NCI-H446 (cell line): Measurements from ENCODE around the gene SPATA9.
"Not testable (repeated sequence)": the region's sequence is repeated elsewhere in the genome, so short reads cannot be mapped to it uniquely, and the experiment has no call there.

Experiments
- DNase-seq, 2 experiments: peaks; one replicate each; lab custom pipeline; 2025; lab: John Stamatoyannopoulos, UW

SPATA9 gene

DNA sequence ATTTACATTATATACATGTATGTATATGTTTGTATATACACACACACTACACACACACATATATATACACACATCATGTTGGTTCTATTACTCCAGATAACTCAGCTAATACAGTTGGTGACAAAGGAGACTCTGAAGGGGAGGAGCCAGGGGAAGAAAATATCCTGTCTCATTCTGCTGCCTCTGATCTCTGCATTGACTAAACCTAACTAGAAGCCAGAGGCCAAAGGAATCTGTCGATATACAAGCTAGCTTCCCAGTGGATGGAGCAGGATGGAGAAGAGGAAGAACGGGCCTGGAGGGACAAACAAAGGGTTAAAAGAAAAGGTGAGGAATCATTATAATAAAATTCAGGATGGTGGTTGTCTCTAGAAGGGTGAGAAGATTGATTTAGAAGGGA lies 34.6 kb upstream of the SPATA9 start:
- no peak for DNase-seq

DNA sequence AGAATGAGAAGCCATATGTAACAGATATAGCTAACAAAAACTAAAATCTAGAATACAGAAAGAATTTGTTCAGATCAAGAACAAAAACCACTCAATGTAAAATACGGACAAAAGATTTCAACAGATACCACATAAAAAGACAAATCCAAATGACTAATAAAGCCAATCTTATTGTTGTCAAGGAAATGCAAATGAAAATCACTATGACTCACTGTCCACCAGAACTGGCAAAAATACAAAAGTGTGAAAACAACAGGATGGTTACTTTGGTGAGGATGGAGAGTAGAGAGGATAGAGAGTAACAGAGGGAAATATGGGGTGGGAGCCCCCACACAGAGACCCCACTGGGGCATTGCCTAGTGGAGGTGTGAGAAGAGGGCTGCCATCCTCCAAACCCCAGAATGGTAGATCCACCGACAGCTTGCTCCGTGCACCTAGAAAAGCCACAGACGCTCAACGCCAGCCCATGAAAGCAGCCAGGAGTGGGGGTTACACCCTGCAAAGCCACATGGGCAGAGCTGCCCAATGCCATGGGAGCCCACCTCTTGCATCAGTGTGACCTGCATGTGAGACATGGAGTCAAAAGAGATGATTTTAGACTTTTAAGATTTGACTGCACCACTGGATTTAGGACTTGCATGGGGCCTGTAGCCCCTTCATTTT lies 33.1 kb upstream of the SPATA9 start:
- DNase-seq: no peak

- no peak for DNase-seq
Measured at GRCh38 chr5:95713960-95714710, 31.3 kb upstream of the SPATA9 start.

DNA sequence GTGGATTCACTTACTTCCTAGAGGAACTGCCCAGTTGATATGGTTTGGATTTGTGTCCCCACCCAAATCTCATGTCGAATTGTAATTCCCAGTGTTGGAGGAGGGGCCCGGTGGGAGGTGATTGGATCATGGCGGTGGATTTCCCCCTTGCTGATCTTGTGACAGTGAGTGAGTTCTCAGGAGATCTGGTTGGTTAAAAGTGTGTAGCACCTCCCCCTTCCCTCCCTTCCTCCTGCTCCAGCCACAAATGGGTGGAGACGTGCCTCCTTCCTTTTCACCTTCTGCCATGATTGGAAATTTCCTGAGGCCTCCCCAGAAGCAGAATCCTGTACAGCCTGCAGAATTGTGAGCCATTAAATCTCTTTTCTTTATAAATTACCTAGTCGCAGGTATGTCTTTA lies 30.5 kb upstream of the SPATA9 start:
- DNase-seq: not testable (repeated sequence)

DNA sequence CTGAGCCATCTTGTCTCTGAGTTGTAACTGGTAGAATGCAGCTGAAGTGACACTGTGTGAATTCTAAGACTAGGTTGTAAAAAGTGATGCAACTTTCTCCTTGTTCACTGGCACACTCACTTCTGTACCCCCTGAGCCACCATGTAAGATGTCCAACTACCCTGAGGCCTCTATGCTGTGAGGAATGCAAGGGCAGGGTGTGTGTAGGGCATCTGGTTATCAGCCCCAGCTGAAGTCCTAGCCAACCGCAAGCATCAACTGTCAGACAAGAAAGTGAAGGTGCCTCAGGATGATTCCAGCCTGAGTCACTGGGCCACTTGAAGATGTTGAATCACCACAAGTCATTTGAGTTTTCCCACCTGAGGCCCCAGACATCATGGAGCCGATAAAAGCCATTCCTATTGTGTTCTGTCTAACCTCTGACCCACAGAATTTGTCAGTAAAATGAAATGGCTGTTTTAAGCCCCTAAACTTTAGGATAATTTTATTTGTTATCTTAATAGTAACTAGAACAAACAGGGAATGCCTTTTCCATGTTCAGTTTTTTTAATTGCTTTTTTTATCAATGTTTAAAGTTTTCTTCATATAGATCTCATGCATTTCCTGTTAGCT lies 29.7 kb upstream of the SPATA9 start:
- no peak for DNase-seq

- DNase-seq: no peak
Measured at GRCh38 chr5:95711501-95712346, 28.9 kb upstream of the SPATA9 start.

GRCh38 chr5:95710651-95711500 lies 28.1 kb upstream of the SPATA9 start:
- not testable (repeated sequence) for DNase-seq

DNA sequence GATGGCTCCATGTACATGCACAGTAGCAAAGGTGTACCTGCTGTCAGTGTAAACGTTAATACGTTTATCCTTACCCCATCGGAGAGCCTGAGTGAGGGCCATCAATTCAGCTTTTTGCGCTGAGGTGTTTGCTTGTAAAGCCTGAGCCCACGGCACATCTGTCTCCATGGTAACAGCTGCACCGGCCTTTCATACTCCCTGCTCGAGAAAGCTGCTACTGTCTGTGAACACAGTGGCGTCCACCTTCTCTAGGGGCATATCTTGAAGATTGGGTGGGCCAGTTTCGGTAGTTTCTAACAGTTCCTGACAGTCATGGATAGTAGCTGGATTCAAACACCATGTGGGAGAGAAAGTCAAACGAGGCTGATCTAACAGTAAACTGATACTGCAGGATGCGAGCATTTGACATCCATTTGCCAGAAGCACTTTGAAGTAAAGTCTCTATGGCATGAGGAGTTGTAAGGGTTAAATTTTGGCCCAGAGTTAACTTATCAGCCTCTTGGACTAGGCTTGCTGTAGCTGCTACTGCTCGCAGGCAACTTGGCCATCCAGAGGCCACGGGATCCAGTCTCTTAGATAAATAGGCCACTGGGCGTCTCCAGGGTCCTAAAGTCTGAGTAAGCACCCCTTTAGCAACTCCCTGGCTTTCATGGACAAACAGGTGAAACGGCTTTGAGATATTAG lies 27.3 kb upstream of the SPATA9 start:
- no peak for DNase-seq

- DNase-seq: no peak
Measured at GRCh38 chr5:95708876-95709275, 26.1 kb upstream of the SPATA9 start.

DNA sequence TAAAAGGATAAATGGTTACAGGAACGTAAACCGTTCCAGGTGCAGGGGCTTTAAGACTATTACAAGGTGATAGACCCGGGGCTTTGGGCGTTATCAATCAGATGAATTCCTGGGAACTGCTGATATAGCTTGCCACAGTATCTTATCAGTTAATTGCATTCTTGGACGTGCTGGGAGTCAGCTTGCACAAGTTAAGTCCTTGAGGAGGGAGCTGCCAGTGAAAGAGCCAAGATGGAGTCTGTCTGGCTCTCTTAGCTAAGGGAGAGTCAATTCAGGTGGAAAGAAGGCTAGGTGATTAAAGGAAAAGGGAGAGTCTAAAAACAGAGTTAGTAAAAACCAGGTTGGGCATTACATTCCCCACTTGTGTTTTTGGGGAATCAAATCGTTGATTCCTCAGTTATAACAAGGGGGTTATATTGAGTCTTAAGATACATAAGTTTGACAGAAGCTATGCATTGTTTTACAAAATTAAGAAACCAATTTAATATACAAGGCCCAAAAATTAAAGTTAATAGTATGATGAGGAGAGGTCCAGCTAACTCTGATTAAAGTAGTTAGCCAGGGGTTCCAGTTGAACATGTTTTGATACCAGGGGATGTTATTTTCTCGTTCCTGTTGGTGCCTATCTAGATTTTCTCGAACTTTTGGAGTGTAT lies 24.9 kb upstream of the SPATA9 start:
- not testable (repeated sequence) for DNase-seq

DNA sequence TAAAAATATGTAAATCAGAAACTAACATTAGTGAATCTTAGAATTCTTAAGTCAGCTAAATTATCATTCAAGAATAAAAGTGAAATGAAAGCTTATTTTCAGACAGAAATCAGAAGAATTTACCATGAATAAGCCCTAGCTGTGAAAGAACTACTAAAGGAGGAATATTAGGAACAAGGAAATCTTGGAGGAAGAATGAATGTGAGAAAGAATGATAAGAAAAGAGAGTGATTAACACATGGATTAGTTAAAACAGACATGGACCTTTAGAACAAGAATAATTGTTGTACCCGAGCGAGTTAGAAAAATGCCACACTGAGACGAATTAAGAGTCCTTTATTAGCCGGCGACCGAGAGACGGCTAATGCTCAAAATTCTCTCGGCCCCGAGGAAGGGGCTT lies 24.3 kb upstream of the SPATA9 start:
- DNase-seq: no peak

DNA sequence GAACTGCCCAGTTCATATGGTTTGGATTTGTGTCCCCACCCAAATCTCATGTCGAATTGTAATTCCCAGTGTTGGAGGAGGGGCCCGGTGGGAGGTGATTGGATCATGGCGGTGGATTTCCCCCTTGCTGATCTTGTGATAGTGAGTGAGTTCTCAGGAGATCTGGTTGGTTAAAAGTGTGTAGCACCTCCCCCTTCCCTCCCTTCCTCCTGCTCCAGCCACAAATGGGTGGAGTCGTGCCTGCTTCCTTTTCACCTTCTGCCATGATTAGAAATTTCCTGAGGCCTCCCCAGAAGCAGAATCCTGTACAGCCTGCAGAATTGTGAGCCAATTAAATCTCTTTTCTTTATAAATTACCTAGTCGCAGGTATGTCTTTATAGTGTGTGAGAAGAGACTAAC lies 23.4 kb upstream of the SPATA9 start:
- DNase-seq: not testable (repeated sequence)

DNA sequence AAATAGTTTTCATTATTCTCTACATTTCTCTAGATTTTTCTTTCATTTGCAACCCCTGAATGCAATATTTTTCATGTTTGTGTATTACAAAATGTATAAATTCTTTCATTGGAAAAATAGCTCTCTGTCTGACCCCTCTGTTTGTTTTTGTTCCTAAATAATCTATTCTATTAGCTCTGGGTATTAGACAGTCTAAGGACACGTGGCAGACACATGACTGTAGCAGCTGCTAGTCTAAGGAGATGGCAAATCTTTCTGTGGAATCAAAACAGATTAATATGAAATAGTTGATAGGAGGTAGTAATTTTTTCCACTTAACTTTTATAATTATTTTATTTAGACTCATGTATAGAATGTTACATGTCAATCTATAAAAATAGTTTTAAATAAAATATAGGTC lies 21.4 kb upstream of the SPATA9 start:
- no peak for DNase-seq

- DNase-seq: no peak
Measured at GRCh38 chr5:95701074-95701473, 18.3 kb upstream of the SPATA9 start.

- no peak for DNase-seq
Measured at GRCh38 chr5:95699337-95699736, 16.5 kb upstream of the SPATA9 start.

DNA sequence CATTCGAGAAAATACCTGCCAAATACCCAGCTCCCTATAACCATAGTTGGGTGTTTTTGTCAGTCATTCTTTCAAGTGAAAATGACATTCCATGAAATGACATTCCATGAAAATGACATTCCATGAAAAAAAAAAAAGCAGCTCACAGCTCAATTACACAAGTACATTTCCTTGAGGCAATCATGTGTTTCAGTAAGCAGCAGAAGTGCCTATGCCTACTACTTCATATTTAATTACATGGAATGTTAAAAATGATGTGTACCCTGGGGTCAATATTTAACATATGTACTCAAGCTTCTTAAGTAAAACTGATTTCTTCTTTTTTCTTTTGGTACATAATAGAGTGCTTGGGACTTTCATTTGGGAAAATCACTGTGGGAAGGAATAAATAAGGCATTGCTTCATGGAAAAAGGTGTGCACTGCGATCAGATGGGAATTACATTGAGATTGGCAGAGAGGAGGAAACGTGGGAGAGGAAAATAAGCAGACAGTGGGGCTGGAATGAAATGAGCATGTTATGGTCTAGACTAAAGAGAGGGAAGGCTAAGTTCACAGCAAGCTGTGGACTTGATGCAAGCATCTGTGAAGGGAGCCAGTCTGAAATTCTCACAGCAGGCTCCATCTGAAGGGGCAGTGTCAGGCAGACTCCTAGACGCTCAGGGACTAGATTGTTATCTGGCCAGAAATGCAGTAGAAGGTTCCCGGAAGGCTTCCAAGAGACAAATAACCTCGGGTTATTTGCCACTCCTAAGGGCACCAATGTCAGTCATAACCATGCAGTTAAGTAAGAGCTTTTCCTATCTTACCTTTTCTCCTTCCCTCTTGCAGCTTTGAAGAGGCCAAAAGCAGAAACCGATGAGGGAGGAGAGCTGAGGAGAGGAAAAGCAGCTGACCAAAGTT lies 15.2 kb upstream of the SPATA9 start:
- DNase-seq: no peak

DNA sequence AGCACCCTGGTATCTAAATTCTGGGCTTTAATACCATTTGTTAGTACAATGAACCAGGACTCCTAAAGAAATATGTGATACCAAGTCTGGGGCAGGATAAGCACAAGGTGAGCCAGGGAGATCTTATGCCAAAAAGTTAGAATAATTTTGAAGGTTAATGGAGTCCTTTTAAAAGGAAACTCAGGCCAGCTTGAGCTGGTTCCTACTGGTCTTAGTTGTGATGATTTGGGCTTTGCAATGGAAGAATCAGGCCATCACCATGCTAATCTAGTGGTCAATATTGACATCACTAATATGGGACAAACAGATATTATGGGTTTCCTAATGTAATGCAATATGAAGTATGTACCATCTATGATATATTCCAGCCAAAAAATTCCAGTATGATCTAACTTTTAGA lies 7.5 kb upstream of the SPATA9 start:
- DNase-seq: no peak

DNA sequence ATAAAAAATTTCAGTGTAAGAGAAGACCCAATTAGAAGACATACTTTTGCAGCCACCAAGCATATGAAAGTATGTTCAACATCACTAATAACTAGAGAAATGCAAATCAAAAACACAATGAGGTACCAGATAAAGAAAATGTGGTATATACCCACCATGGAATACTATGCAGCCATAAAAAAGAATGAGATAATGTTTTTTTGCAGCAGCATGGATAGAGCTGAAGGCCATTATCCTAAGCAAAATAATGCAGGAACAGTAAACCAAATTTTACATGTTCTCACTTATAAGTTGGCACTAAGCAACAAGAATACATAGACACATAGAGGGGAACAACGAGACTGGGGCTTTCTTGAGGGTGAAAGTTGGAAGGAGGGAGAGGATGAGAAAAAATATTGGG lies 6.9 kb upstream of the SPATA9 start:
- DNase-seq: no peak

- no peak for DNase-seq
Measured at GRCh38 chr5:95686651-95687050, 3.9 kb upstream of the SPATA9 start.
